H1 (cell line): ENCODE data around the gene ARMC9. TPM values are rescaled to one million over a fixed set of nuclear protein-coding genes. Genes with fewer than 3 reads are reported as not detected.

Experiments used
- CTCF ChIA-PET: fragments of 300-600 bp; sonication (Branson Sonifier 250); formaldehyde crosslinking; loops from one replicate; lab custom pipeline; 2021; ENCODE audit not compliant: partially characterized antibody; lab: Charles Lee
- POLR2A ChIA-PET: fragments of 300-600 bp; sonication (Branson Sonifier 250); formaldehyde crosslinking; loops from one replicate; lab custom pipeline; 2021; ENCODE audit warnings: inconsistent platforms; ENCODE audit not compliant: partially characterized antibody; lab: Charles Lee
- DNase-seq, 2 experiments: peaks; one replicate each; pipeline versions ENCODE4 v3.0.0 to v3.0.0-alpha.2; 2010 to 2022; ENCODE audit warnings: low spot score in 2 of 2, low read depth in 1 of 2, mixed read lengths in 1 of 2
- FAIRE-seq: peaks from 2 replicates; lab custom pipeline; 2011; peaks lifted over from hg19 to GRCh38; lab: Jason Lieb, UNC
- H2AFZ ChIP-seq: 2 replicates; pipeline ENCODE4 v1.8.1; 2012; ENCODE audit warnings: low read length, inconsistent platforms
- H2AK5ac ChIP-seq: 2 replicates; pipeline ENCODE4 v1.6.1; 2013; ENCODE audit warnings: low read depth, low read length
- H2BK120ac ChIP-seq: replicated peaks from 2 replicates; pipeline ENCODE3; 2013; ENCODE audit warnings: low read depth, low read length, inconsistent platforms
- H2BK12ac ChIP-seq: 2 replicates; pipeline ENCODE4 v1.6.1; 2013; ENCODE audit warnings: low read depth, low read length
- H2BK15ac ChIP-seq: 2 replicates; pipeline ENCODE4 v1.6.1; 2013; ENCODE audit warnings: low read length
- H2BK20ac ChIP-seq: 2 replicates; pipeline ENCODE4 v1.6.1; 2013; ENCODE audit warnings: low read length
- H2BK5ac ChIP-seq: 2 replicates; pipeline ENCODE4 v1.6.1; 2013; ENCODE audit warnings: low read depth, low read length
- H3K14ac ChIP-seq: 2 replicates; pipeline ENCODE4 v1.6.1; 2013; ENCODE audit warnings: inconsistent platforms; ENCODE audit not compliant: insufficient read length
- H3K18ac ChIP-seq: 2 replicates; pipeline ENCODE4 v1.6.1; 2013; ENCODE audit warnings: low read length; ENCODE audit errors: extremely low read depth
- H3K23ac ChIP-seq: 2 replicates; pipeline ENCODE4 v1.6.1; 2013; ENCODE audit warnings: inconsistent platforms; ENCODE audit not compliant: insufficient read length
- H3K23me2 ChIP-seq: 2 replicates; pipeline ENCODE4 v1.6.1; 2013; ENCODE audit warnings: low read depth, low read length
- H3K27ac ChIP-seq: 2 replicates; pipeline ENCODE4 v1.6.1; 2011; ENCODE audit warnings: low read depth, low read length, inconsistent platforms
- H3K27me3 ChIP-seq, 4 experiments: replicated peaks in 1 of 4; 1 replicate in 1 of 4; 2 replicates in 3 of 4; pipeline versions ENCODE4 v1.6.1 to v1.8.1; 2011 to 2013; ENCODE audit warnings: low read length in 3 of 4, mild to moderate bottlenecking in 3 of 4, inconsistent platforms in 2 of 4, mixed read lengths in 2 of 4, moderate library complexity in 1 of 4; ENCODE audit not compliant: control insufficient read depth in 3 of 4, insufficient read depth in 3 of 4; ENCODE audit errors: extremely low read depth in 1 of 4
- H3K36me3 ChIP-seq, 4 experiments: 2 replicates each; pipeline versions ENCODE4 v1.6.1 to v1.8.1; 2011 to 2013; ENCODE audit warnings: mild to moderate bottlenecking in 4 of 4, low read length in 3 of 4, moderate library complexity in 2 of 4, control low read depth in 1 of 4, inconsistent platforms in 1 of 4; ENCODE audit not compliant: insufficient read depth in 4 of 4, control insufficient read depth in 2 of 4
- H3K4ac ChIP-seq: replicated peaks from 2 replicates; pipeline ENCODE3; 2013; ENCODE audit warnings: low read length, low read depth, mixed read lengths, inconsistent platforms; ENCODE audit not compliant: insufficient read length
- H3K4me1 ChIP-seq, 4 experiments: replicated peaks in 1 of 4; 1 replicate in 1 of 4; 2 replicates in 3 of 4; pipeline versions ENCODE4 v1.6.1 to v1.8.1; 2011 to 2013; ENCODE audit warnings: low read length in 3 of 4, inconsistent platforms in 2 of 4, mixed read lengths in 1 of 4; ENCODE audit not compliant: insufficient read depth in 4 of 4, control insufficient read depth in 3 of 4
- H3K4me2 ChIP-seq, 2 experiments: 2 replicates each; pipeline versions ENCODE4 v1.6.1 to v1.8.1; 2011 to 2013; ENCODE audit warnings: low read depth in 2 of 2, low read length in 2 of 2, control low read depth in 1 of 2, inconsistent platforms in 1 of 2, mild to moderate bottlenecking in 1 of 2; ENCODE audit not compliant: insufficient read depth in 1 of 2
- H3K4me3 ChIP-seq, 4 experiments: fragments of 200-600, 300-600 bp in 1 of 4; sonication (generic), shearing (Covaris generic), sonication (Bioruptor Twin) in 1 of 4; 2 replicates each; pipeline versions ENCODE4 v1.5.1 to v1.8.1; 2011 to 2016; ENCODE audit warnings: low read length in 4 of 4, low read depth in 3 of 4, control low read depth in 2 of 4, inconsistent platforms in 2 of 4, mild to moderate bottlenecking in 2 of 4, mixed read lengths in 1 of 4, moderate library complexity in 1 of 4; ENCODE audit not compliant: insufficient read depth in 2 of 4; ENCODE audit errors: extremely low read depth in 1 of 4
- H3K56ac ChIP-seq: replicated peaks from 2 replicates; pipeline ENCODE3; 2013; ENCODE audit warnings: low read depth, mild to moderate bottlenecking, mixed read lengths, low read length, inconsistent platforms; ENCODE audit not compliant: insufficient read length
- H3K79me1 ChIP-seq: 2 replicates; pipeline ENCODE4 v1.6.1; 2013; ENCODE audit warnings: low read depth, low read length, control low read depth
- H3K79me2 ChIP-seq, 2 experiments: 2 replicates each; pipeline versions ENCODE4 v1.6.1 to v1.8.1; 2012 to 2013; ENCODE audit warnings: low read length in 2 of 2, mild to moderate bottlenecking in 2 of 2, inconsistent platforms in 1 of 2; ENCODE audit not compliant: insufficient read depth in 2 of 2, control insufficient read depth in 1 of 2
- H3K9ac ChIP-seq, 4 experiments: replicated peaks in 1 of 4; 1 replicate in 1 of 4; 2 replicates in 3 of 4; pipeline versions ENCODE4 v1.6.1 to v1.8.1; 2011 to 2013; ENCODE audit warnings: low read depth in 3 of 4, low read length in 3 of 4, control low read depth in 2 of 4, mild to moderate bottlenecking in 2 of 4, moderate library complexity in 2 of 4, inconsistent platforms in 1 of 4; ENCODE audit errors: extremely low read depth in 1 of 4
- H3K9me3 ChIP-seq, 2 experiments: 2 replicates each; pipeline versions ENCODE4 v1.6.1 to v1.8.1; 2012 to 2013; ENCODE audit warnings: mild to moderate bottlenecking in 2 of 2, moderate library complexity in 2 of 2, control low read depth in 1 of 2, inconsistent platforms in 1 of 2, low read depth in 1 of 2, low read length in 1 of 2, mixed read lengths in 1 of 2; ENCODE audit not compliant: insufficient read depth in 2 of 2
- H4K20me1 ChIP-seq, 2 experiments: replicated peaks in 1 of 2; 2 replicates each; pipeline versions ENCODE3 to v1.8.1; 2011 to 2013; ENCODE audit warnings: inconsistent platforms in 2 of 2, low read length in 2 of 2, mild to moderate bottlenecking in 1 of 2; ENCODE audit not compliant: insufficient read depth in 2 of 2, control insufficient read depth in 1 of 2
- H4K5ac ChIP-seq: 2 replicates; pipeline ENCODE4 v1.6.1; 2013; ENCODE audit warnings: low read length, low read depth, mixed read lengths, inconsistent platforms; ENCODE audit not compliant: insufficient read length
- H4K8ac ChIP-seq: 2 replicates; pipeline ENCODE4 v1.8.0; 2013; ENCODE audit warnings: mild to moderate bottlenecking, moderate library complexity, low read length, inconsistent platforms; ENCODE audit not compliant: insufficient read depth; ENCODE audit errors: extremely low read depth
- H4K91ac ChIP-seq: replicated peaks from 2 replicates; pipeline ENCODE3; 2013; ENCODE audit warnings: low read length, mixed read lengths, inconsistent platforms; ENCODE audit not compliant: insufficient read length
- ASH2L ChIP-seq: fragments of 200-600, 300-600 bp; sonication (generic); IDR thresholded peaks from one replicate; pipeline ENCODE4 v1.7.1; 2017; ENCODE audit warnings: low read length
- BRCA1 ChIP-seq: IDR thresholded peaks from 2 replicates; pipeline ENCODE4 v1.6.1; 2012; ENCODE audit warnings: low read depth, low read length, improper control_type of control experiment
- CBX8 ChIP-seq: fragments of 300-800, 300-1000 bp; sonication (generic); IDR thresholded peaks from 2 replicates; pipeline ENCODE4 v1.7.1; 2016; ENCODE audit warnings: low read depth, low read length, borderline replicate concordance
- CEBPB ChIP-seq: IDR thresholded peaks from 2 replicates; pipeline ENCODE4 v1.6.1; 2012; ENCODE audit warnings: low read depth, low read length
- PHF8 ChIP-seq: fragments of 200-600 bp; sonication (generic); conservative IDR thresholded peaks from 2 replicates; pipeline ENCODE4 v1.7.1; 2012; ENCODE audit warnings: low read depth, mild to moderate bottlenecking, inconsistent platforms, low read length, moderate library complexity
- RAD21 ChIP-seq, 2 experiments: IDR thresholded peaks in 1 of 2; conservative IDR thresholded peaks in 1 of 2; 2 replicates each; pipeline ENCODE4 v1.6.1; 2011; ENCODE audit warnings: low read depth in 2 of 2, low read length in 2 of 2, improper control_type of control experiment in 1 of 2, inconsistent platforms in 1 of 2, mild to moderate bottlenecking in 1 of 2, moderate library complexity in 1 of 2
- RXRA ChIP-seq: IDR thresholded peaks from 2 replicates; pipeline ENCODE4 v1.6.1; 2011; ENCODE audit warnings: low read depth, mild to moderate bottlenecking, low read length, moderate library complexity; ENCODE audit not compliant: insufficient read depth
- SAP30 ChIP-seq: fragments of 300-600 bp; sonication (generic); IDR thresholded peaks from 2 replicates; pipeline ENCODE4 v1.7.1; 2012; ENCODE audit warnings: low read length, moderate library complexity, mild to moderate bottlenecking, inconsistent platforms; ENCODE audit not compliant: insufficient read depth, insufficient replicate concordance
- WGBS, 2 experiments: shearing (Covaris generic) in 1 of 2; methylation state at CpG; one replicate each; pipeline versions ENCODE4 v1.1.6 to v1.1.7; 2013 to 2015; ENCODE audit warnings: low lambda C conversion rate in 2 of 2, mixed read lengths in 2 of 2, inconsistent platforms in 1 of 2, low coverage in 1 of 2, missing lambda C conversion rate in 1 of 2; ENCODE audit not compliant: insufficient replicate concordance in 2 of 2, insufficient coverage in 1 of 2, insufficient read length in 1 of 2; ENCODE audit errors: extremely low coverage in 1 of 2, missing lambda C conversion rate in 1 of 2; 5-methylcytosine and 5-hydroxymethylcytosine counted together
- polyA plus RNA-seq, 7 experiments: library from polyadenylated mRNA; depleted of rRNA in 3 of 7; stranded (reverse) in 5 of 7; unstranded in 2 of 7; fragments of >200 nt in 5 of 7; fragments of 200-250 nt in 2 of 7; gene quantifications; 1 replicate in 5 of 7; 2 replicates in 1 of 7; 4 replicates in 1 of 7; pipeline versions ENCODE4 v1.2.1 to v1.2.3, GENCODE V29; 2011 to 2013; ENCODE audit warnings: missing spikeins in 2 of 7, mixed read lengths in 2 of 7
- total RNA-seq: library from RNA; stranded (reverse); fragmentation: NEBNext Ultra II Directional; extraction: Animal tissue kit (Norgen Biotek cat#: 25700); gene quantifications from 2 replicates; pipeline ENCODE4 v1.2.1, GENCODE V29; 2021
- TF ChIP-seq, protein P1 (sequence below): IDR thresholded peaks from 2 replicates; pipeline ENCODE4 v1.6.1; 2011; ENCODE audit warnings: low read depth, mild to moderate bottlenecking, low read length; ENCODE audit not compliant: insufficient read depth

ARMC9 gene
- total and polyA plus RNA-seq, 2 of the 8 experiments (the other 6 are each of a cell fraction or from before 2014, with no cell fraction given) = 23.2 to 36.1 TPM

DNA sequence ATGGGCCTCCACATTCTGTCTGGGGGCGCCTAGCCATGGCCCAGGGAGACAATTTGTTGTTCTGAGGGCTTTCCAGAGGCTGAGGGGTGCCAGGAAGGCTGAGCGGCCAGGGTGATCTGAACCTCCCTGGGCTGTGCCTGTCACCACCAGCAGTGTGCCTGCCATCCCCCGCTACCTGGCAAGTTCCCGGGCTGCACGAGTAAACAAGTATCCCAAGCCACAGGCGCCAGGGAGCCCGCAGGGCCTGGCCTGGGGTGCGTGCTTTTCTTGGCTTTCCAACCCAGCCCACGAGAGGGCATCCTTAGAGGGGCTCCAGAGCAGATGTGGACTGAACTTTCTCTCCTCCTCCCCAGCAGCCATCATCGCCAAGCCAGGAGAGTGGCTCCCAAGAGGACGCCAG lies 162.0 kb downstream of the ARMC9 start:
- Histone ChIP-seq H3K4me1 (peaks cover 4 to 22% (median 6%) of the 10 kb centered on the region in 4 experiments), H4K91ac (peak overlapping the region; percentile 68), H3K14ac (no peak overlapping the region), H4K5ac (peak overlapping the region; percentile 32), H2AFZ (no peak overlapping the region), H2BK12ac (peak overlapping the region; percentile 82; the same call in 1 of the 2 replicates), H3K79me2 (no peaks in the 10 kb centered on the region), H3K27me3 (no peaks in the 10 kb centered on the region), H3K4ac (no peak overlapping the region), H2BK20ac (peak overlapping the region; percentile 27; the same call in 1 of the 2 replicates), H3K23ac (no peak overlapping the region), H3K23me2 (no peaks in the 10 kb centered on the region), H3K4me3 (no peak overlapping the region), H3K56ac (no peak overlapping the region), H4K20me1 (no peaks in the 10 kb centered on the region), H2BK15ac (no peak overlapping the region), H3K36me3 (no peaks in the 10 kb centered on the region), H3K9me3 (no peaks in the 10 kb centered on the region), H3K27ac (no peak overlapping the region; the same call in 1 of the 2 replicates), H4K8ac (peak overlapping the region; percentile 7; the same call in 1 of the 2 replicates), H3K18ac (no peak overlapping the region), H2BK5ac (peak overlapping the region; percentile 71), H2BK120ac (no peak overlapping the region), H2AK5ac (no peak overlapping the region), H3K4me2 (no peak overlapping the region), H3K9ac (no peak overlapping the region; a peak in 1 of 7 replicates), H3K79me1 (no peaks in the 10 kb centered on the region)
- 78% methylated on average over 9 of the region's 11 CpGs; no CpG with 5 or more reads in 1 of the 2 experiments for WGBS, 2 experiments
- FAIRE-seq = no peak
- CTCF ChIA-PET = interaction anchor here (1.4 to 26.8 kb wide), 5 partner anchors 10 to 178 kb away, joined by 3 to 617 read pairs (median 9); partner anchors contain the start of gene B3GNT7
- no peak for DNase-seq
- POLR2A ChIA-PET = interaction anchor here (0.9 to 2.0 kb wide), 3 partner anchors 11 to 51 kb away, joined by 3 to 13 read pairs (median 4); no protein-coding TSS in a partner anchor
- no peak for TF ChIP-seq SAP30
- no peak for TF ChIP-seq CEBPB
- TF ChIP-seq BRCA1 = no peak
- TF ChIP-seq PHF8 = no peak
- no peak for TF ChIP-seq RXRA
- TF ChIP-seq, protein P1, sequence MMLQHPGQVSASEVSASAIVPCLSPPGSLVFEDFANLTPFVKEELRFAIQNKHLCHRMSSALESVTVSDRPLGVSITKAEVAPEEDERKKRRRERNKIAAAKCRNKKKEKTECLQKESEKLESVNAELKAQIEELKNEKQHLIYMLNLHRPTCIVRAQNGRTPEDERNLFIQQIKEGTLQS = no peak
- peak; percentile 48 to 61 for TF ChIP-seq RAD21 (IDR thresholded peaks at IDR 0.05 in 1 of 2, conservative IDR thresholded peaks at IDR 0.05 in 1 of 2; ENCODE audit: low read depth in 2 of 2, low read length in 2 of 2)
- TF ChIP-seq ASH2L = no peak
- no peak for TF ChIP-seq CBX8
